Stimulated activated CD4-positive, alpha-beta T cell treated with anti-CD3 and anti-CD28 coated beads, TNF-alpha, amount 100 ng/mL, for 1 hour (primary cell): Measurements from ENCODE around the gene RABL6.
"Not testable (repeated sequence)": the region's sequence is repeated elsewhere in the genome, so short reads cannot be mapped to it uniquely, and the experiment has no call there.

Experiments
- DNase-seq, 3 donors: peaks; one replicate each; pipeline ENCODE4 v3.0.0-alpha.2; 2020; ENCODE audit warnings: low read depth in 3 of 3, low spot score in 1 of 3

Gene RABL6

DNA sequence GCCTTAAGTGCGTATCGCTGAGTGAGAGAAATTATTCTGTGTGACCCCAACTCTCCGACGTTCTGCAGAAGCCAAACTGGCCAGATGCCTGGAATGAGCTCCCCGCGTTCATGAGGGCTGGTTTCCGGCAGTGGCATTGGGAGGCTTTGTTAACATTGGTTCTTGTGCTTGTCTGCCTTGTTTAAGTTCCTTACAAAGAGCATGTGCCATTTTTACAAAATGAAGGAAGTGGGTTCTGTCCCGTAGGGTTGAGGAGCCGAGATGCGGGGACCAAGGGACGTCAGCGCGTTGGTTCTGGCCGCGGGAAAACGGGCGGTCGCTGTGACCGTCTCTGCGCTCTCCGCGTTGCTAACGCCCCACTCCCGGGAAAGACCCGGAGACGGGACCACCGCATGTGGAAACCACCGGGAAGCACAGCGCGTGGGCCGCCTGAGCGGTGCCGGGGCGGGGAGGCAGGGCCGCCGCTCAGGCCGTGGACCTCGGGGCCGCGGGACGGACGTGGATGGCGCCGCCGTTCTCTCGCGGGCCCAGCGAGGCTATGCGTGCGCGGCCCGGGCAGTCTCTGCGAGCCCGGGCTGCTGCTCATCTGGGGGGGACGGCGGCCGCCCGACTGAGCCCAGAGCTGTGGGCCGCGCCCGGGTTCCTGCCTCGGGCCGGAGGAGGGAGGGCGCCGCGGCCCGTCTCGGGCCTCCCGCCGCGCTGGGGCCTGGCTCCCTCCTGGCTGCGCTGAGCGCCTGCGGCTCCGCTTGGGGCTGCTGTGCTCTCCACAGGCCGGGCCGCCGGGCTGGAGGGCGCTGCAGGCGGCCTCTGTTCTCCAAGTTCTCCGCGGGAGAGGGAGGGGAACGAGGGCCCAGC, 13.4 kb downstream of the RABL6 start:
- DNase-seq: no peak

DNA sequence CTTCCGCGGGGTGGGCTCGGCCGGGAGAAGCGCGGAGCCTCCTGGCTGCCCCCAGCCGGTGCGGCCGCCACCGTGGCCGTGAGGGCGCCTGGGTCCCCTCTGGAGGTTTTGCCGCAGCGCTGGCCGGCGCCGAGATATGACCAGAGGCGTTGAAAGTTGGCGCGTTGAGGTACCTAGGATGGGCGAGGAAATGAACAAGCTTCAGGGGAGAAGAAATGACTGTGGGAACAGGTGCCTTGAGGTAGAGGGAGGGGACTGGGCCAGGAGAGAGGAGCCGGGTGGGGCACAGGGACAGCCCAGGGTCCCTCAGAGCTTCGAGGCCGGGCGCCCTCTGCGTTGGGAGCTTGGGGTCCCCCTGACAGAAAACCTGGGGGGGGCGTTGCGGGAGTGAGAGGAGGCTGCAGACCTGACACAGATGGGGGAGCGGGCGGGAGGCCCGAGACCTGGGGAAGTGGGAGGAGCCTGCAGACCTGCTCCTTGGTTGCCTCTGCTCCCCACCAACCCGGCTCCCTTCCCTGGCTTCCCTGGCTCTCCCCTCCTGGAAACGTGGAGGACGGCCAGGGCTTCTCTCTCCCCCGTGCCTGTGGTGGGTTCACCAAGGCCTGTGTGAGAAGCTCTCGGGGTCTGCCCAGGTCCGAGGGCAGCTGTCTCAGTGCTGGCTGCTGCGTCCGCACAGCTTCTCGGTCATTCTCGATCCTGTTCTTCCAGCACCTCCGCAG, 14.2 kb downstream of the RABL6 start:
- DNase-seq: no peak

DNA sequence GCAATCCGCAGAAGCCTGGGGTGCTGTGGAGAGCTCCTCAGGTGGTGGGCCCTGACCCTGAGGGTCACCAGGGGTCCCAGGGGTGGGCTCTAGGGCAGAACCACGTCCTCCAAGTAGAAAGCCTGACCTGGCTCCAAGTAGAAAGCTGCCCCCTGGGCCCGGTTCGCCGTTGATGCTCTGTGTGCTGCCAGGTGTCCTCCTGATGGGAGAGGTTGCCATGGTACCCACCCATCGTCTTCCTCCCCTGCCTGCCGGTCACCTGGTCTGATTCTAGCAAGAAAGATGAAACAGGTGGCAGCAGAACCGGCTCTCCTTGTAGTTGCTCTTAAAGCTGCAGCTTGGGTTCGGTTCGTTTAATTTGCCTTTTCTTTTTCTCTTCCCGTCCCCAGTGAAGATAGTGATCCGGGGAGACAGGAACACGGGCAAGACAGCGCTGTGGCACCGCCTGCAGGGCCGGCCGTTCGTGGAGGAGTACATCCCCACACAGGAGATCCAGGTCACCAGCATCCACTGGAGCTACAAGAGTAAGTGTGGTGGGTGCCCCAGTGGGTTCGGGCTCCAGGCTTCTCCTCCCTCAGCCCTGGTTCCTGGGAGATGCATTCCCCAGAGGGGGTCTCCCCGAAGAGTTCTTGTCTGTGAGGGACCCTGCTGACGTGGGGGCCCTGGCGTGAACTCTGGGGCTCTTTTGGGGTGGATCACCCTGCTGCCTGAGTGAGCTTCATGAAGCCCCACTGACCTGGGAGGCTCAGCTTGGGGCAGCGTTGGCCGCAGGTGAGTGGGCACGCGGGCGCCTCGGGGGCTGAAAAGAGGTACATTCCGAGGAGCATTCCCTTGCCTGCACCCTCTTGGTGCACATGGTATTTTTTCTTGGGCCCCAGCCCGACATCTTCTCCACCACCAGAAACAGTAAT, 15.6 kb downstream of the RABL6 start:
- DNase-seq: no peak

- DNase-seq: no peak
These were observed 16.9 kb downstream of the RABL6 start for GRCh38 chr9:136824496-136825225.

- no peak for DNase-seq
These were observed 17.8 kb downstream of the RABL6 start for GRCh38 chr9:136825295-136826187.

- DNase-seq: no peak
These were observed 18.4 kb downstream of the RABL6 start for GRCh38 chr9:136826188-136826541.

- DNase-seq: no peak
These were observed 19.2 kb downstream of the RABL6 start for GRCh38 chr9:136826703-136827582.

DNA sequence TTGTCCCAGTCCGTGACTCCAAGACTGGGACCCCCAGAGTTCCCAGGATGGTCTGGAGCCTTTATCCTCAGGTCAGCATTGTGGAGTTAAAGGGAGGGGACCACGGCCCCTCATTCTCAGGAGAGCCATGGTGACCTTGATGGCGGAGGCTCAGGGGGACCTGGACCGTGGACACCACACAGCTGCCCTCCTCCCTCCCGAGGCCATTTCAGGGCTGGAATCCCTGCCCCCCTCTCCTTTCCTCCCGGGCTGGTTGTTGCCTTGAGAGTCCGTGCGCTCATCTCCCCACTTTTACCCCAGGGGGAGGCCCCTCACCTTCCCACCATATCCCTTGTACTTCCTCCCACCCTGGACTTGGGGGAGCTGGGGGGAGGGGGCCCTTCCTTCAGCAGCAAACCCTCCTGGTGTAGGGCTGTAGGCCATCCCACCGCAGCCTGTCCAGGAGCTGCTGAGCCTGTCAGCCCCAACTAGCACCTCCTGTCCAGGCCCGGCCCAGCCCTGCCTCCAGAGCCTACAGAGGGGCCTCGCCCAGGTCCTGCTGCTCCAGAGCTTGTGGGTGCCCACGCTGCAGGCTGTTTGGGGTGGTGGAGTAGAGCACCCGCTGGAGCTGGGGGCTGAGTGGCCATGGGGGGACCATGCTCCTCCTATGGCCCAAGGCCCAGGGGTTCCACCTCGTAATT, 20.2 kb downstream of the RABL6 start:
- no peak for DNase-seq

DNA sequence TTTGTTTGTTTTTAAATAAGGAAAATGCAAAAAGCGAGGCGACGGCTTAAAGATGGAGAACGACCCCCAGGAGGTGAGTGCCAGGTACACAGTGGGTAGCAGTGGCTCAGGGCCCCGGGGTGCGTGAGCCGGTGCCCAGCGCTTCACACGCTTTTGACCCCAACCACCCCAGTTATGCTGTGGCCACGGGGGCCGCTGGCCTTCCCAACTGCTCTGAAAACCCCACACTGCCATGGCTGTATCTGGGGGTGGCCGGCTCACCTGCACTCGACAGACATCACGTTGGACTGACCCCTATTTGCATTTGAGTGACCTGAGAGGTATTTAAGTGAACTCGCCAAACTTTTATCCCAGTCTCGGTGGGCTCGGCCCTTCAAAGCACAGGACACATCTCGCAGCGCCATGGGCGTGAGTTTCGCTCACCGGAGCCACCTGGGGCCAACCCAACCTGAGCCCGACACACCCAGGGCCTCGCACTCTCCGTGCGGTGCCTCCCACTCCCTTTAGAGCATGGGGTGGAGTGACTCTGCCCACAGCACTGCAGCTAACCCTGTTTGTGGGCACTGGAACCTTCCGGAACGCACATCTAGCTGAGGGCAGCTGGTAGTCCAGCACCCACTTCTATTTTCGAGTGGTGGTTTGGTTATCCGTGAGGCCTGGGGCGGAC, 20.9 kb downstream of the RABL6 start:
- DNase-seq: no peak

- no peak for DNase-seq
These were observed 21.7 kb downstream of the RABL6 start for GRCh38 chr9:136829412-136829811.

- no peak for DNase-seq
These were observed 22.5 kb downstream of the RABL6 start for GRCh38 chr9:136829981-136830885.

- DNase-seq: no peak
These were observed 23.4 kb downstream of the RABL6 start for GRCh38 chr9:136831002-136831719.

- DNase-seq: no peak
These were observed 24.0 kb downstream of the RABL6 start for GRCh38 chr9:136831720-136832104.

GRCh38 chr9:136832581-136832980, 24.8 kb downstream of the RABL6 start:
- DNase-seq: no peak

DNA sequence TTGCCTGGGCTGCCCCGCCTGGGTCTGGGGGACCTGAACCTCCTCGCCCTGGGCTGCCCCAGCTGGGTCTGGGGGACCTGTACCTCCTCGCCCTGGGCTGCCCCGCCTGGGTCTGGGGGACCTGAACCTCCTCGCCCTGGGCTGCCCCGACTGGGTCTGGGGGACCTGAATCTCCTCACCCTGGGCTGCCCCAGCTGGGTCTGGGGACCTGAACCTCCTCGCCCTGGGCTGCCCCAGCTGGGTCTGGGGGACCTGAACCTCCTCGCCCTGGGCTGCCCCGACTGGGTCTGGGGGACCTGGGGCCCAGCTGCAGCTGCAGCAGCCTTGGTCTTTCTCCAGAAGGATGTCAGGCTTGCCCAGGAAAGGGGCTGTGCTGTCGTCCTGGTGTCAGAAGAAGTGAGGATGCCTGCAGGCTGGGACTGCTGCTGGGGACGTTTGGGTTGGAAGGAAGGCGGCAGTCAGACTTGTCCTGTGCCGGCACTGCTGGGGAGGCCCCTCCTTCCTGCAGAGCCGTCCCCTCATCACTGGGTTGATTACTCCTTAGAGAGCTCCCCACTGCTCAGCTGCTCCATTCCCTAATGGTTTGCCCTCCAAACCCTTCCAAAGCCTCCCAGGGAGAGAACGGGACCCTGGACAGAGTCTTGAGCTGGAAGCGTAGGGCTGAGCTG, 25.8 kb downstream of the RABL6 start:
- DNase-seq: not testable (repeated sequence)
